Ishikawa (cell line): ENCODE data around the gene GUCY1B1.
A peak's percentile ranks its signal among the peaks of the same experiment; 100 is the strongest.

Experiments used
- CEBPB ChIP-seq: IDR thresholded peaks from 2 replicates; pipeline ENCODE4 v1.6.1; 2012
- CREB1 ChIP-seq: IDR thresholded peaks from 2 replicates; pipeline ENCODE4 v1.6.1; 2012; ENCODE audit warnings: low read depth
- EGR1 ChIP-seq: IDR thresholded peaks from 2 replicates; pipeline ENCODE4 v1.6.1; 2012
- EP300 ChIP-seq: IDR thresholded peaks from 2 replicates; pipeline ENCODE4 v1.6.1; 2012; ENCODE audit warnings: borderline replicate concordance
- FOXM1 ChIP-seq: IDR thresholded peaks from 2 replicates; pipeline ENCODE4 v1.6.1; 2012; ENCODE audit warnings: low read depth, borderline replicate concordance
- NFIC ChIP-seq: IDR thresholded peaks from 2 replicates; pipeline ENCODE4 v1.6.1; 2012
- RAD21 ChIP-seq: IDR thresholded peaks from 2 replicates; pipeline ENCODE4 v1.6.1; 2012; ENCODE audit warnings: low read depth
- TAF1 ChIP-seq: IDR thresholded peaks from 2 replicates; pipeline ENCODE4 v1.6.1; 2012; ENCODE audit warnings: low read depth, mild to moderate bottlenecking
- TCF12 ChIP-seq: IDR thresholded peaks from 2 replicates; pipeline ENCODE4 v1.6.1; 2012; ENCODE audit warnings: low read depth
- TEAD4 ChIP-seq: IDR thresholded peaks from 2 replicates; pipeline ENCODE4 v1.6.1; 2012
- YY1 ChIP-seq: IDR thresholded peaks from 2 replicates; pipeline ENCODE4 v1.6.1; 2012; ENCODE audit warnings: low read depth
- ZBTB7A ChIP-seq: IDR thresholded peaks from 2 replicates; pipeline ENCODE4 v1.6.1; 2012; ENCODE audit warnings: low read depth
- TF ChIP-seq, protein P1 (sequence below): IDR thresholded peaks from 2 replicates; pipeline ENCODE4 v1.6.1; 2012
- TF ChIP-seq, protein P2 (sequence below): IDR thresholded peaks from 2 replicates; pipeline ENCODE4 v1.6.1; 2012
- TF ChIP-seq, protein P3 (sequence below): IDR thresholded peaks from 2 replicates; pipeline ENCODE4 v1.6.1; 2012; ENCODE audit warnings: low read depth, mild to moderate bottlenecking

The GUCY1B1 gene

GRCh38 chr4:155759372-155760252 lies 791 bp downstream of the GUCY1B1 start:
- TF ChIP-seq EP300: no peak
- no peak for TF ChIP-seq YY1
- TF ChIP-seq, protein P1, sequence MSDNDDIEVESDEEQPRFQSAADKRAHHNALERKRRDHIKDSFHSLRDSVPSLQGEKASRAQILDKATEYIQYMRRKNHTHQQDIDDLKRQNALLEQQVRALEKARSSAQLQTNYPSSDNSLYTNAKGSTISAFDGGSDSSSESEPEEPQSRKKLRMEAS: no peak
- TF ChIP-seq TCF12: no peak
- no peak for TF ChIP-seq EGR1
- no peak for TF ChIP-seq ZBTB7A

GRCh38 chr4:155761047-155761446 lies 2.2 kb downstream of the GUCY1B1 start:
- TF ChIP-seq YY1: no peak

GRCh38 chr4:155761916-155762315 lies 3.1 kb downstream of the GUCY1B1 start:
- peak; percentile 42; the same call in 1 of the 2 replicates for TF ChIP-seq NFIC
- peak; percentile 40; the same call in 1 of the 2 replicates for TF ChIP-seq FOXM1
- TF ChIP-seq TCF12: peak; percentile 73
- TF ChIP-seq EP300: peak; percentile 52
- no peak for TF ChIP-seq RAD21
- no peak for TF ChIP-seq CEBPB
- 0 out of 2 replicates have a peak, but pooled peaks have one; percentile 43 for TF ChIP-seq TEAD4

DNA sequence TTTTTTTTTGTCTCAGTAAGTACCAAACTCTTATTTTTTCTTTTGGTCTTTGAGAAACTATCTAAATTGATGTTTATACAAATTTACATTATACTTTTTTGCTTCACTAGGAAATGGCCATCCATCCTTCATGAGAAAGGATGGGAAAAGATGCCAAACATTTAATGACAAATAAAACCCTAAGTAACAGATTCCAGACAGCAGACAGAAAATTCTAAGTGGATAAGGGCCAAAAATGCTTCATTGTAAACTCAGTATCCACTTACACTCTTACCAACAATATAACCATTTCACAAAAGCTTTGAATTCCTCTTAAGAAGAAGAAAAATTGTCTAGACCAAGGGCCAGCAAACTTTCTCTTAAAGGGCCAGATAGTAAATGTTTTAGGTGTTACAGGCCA lies 3.5 kb downstream of the GUCY1B1 start:
- TF ChIP-seq RAD21 (no peak), CEBPB (no peak), EGR1 (no peak), YY1 (no peak), NFIC (no peak), TEAD4 (no peak), TCF12 (no peak), TAF1 (no peak), ZBTB7A (no peak), EP300 (no peak; the same call in 1 of the 2 replicates), FOXM1 (no peak), CREB1 (no peak)
- TF ChIP-seq, protein P2, sequence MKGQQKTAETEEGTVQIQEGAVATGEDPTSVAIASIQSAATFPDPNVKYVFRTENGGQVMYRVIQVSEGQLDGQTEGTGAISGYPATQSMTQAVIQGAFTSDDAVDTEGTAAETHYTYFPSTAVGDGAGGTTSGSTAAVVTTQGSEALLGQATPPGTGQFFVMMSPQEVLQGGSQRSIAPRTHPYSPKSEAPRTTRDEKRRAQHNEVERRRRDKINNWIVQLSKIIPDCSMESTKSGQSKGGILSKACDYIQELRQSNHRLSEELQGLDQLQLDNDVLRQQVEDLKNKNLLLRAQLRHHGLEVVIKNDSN: no peak
- TF ChIP-seq, protein P3, sequence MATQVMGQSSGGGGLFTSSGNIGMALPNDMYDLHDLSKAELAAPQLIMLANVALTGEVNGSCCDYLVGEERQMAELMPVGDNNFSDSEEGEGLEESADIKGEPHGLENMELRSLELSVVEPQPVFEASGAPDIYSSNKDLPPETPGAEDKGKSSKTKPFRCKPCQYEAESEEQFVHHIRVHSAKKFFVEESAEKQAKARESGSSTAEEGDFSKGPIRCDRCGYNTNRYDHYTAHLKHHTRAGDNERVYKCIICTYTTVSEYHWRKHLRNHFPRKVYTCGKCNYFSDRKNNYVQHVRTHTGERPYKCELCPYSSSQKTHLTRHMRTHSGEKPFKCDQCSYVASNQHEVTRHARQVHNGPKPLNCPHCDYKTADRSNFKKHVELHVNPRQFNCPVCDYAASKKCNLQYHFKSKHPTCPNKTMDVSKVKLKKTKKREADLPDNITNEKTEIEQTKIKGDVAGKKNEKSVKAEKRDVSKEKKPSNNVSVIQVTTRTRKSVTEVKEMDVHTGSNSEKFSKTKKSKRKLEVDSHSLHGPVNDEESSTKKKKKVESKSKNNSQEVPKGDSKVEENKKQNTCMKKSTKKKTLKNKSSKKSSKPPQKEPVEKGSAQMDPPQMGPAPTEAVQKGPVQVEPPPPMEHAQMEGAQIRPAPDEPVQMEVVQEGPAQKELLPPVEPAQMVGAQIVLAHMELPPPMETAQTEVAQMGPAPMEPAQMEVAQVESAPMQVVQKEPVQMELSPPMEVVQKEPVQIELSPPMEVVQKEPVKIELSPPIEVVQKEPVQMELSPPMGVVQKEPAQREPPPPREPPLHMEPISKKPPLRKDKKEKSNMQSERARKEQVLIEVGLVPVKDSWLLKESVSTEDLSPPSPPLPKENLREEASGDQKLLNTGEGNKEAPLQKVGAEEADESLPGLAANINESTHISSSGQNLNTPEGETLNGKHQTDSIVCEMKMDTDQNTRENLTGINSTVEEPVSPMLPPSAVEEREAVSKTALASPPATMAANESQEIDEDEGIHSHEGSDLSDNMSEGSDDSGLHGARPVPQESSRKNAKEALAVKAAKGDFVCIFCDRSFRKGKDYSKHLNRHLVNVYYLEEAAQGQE: no peak
- TF ChIP-seq, protein P1: no peak

DNA sequence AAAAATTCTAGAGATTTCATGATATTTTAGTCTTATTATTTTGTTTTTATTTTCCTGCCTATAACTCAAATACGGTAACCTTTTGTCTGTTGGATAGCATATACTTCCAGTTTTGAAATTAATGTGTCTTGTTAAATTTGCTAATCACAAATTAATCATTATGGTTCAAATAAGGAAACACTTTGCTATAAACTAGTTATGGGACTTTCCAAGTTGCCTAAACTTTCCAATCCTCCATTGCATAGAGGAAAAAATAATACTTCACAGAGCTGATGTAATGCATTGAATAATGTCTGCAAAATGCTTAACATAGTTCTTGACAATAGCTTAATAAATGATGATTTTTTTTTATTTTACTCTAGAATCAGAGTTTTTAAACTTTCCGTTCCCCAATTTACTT lies 4.7 kb downstream of the GUCY1B1 start:
- TF ChIP-seq, protein P2: no peak
- no peak for TF ChIP-seq TCF12

DNA sequence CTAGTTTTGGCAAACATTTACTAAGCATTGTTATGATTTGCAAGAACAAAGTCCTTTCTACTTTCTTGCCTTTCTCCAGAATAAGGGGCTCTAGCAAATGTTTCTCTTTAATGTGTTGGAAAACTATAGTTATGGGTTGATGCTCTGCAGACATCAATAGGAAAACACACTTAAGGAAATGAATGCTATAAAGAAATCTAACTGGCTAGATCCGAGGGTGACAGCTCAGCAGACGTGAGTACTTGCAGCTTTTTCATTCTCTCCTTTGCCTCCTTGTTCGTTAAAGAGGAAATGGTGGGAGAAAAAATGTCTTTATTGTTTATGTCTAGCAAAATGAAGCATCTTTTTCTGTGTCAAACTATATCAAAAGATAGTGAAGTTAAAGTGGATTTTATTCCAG lies 6.3 kb downstream of the GUCY1B1 start:
- TF ChIP-seq, protein P3: no peak
- TF ChIP-seq TAF1 (no peak), EP300 (no peak), NFIC (no peak), YY1 (no peak), EGR1 (no peak), CREB1 (no peak), FOXM1 (no peak), TEAD4 (no peak), RAD21 (no peak)
- TF ChIP-seq, protein P1: no peak
- TF ChIP-seq, protein P2: no peak
